HG03196 (cell line): ENCODE measurements around the gene FAM133A.

Experiments used
- ATAC-seq: cut with Tn5 transposase; IDR thresholded peaks from one replicate; pipeline ENCODE4 v1.9.1; 2021; ENCODE audit not compliant: unreplicated experiment

The FAM133A gene

GRCh38 chrX:93673869-93674271 lies at the start of gene FAM133A:
FAM133A (plus strand) TSS chrX:93674206; CDS start chrX:93709420, 35,214 bp downstream.
- no peak for ATAC-seq

GRCh38 chrX:93637591-93637990 lies 36.4 kb upstream of the FAM133A start:
- no peak for ATAC-seq

GRCh38 chrX:93649381-93649780 lies 24.6 kb upstream of the FAM133A start:
- ATAC-seq, result no peak

- ATAC-seq, result no peak
Observed at GRCh38 chrX:93660575-93660974, 13.4 kb upstream of the FAM133A start.

- ATAC-seq, result no peak
Observed at GRCh38 chrX:93673056-93673868, 744 bp upstream of the FAM133A start, which contains the start of gene NAP1L3. NAP1L3 (minus strand) TSS chrX:93673578; CDS start chrX:93673304, 274 bp downstream.

GRCh38 chrX:93695981-93696380 lies 22.0 kb downstream of the FAM133A start:
- ATAC-seq, result no peak

GRCh38 chrX:93703701-93704100 lies 29.7 kb downstream of the FAM133A start:
- no peak for ATAC-seq

GRCh38 chrX:93711076-93711475 lies 37.1 kb downstream of the FAM133A start:
- no peak for ATAC-seq

- no peak for ATAC-seq
Observed at GRCh38 chrX:93741811-93742210, 67.8 kb downstream of the FAM133A start.

GRCh38 chrX:93760163-93760562 lies 86.2 kb downstream of the FAM133A start:
- no peak for ATAC-seq
